GM21423 (cell line): ENCODE data around the gene ABI3BP.

Source experiments
- ATAC-seq: cut with Tn5 transposase; IDR thresholded peaks from one replicate; pipeline ENCODE4 v1.9.1; 2021; ENCODE audit warnings: mild to moderate bottlenecking, moderate library complexity; ENCODE audit not compliant: unreplicated experiment

The ABI3BP gene

DNA sequence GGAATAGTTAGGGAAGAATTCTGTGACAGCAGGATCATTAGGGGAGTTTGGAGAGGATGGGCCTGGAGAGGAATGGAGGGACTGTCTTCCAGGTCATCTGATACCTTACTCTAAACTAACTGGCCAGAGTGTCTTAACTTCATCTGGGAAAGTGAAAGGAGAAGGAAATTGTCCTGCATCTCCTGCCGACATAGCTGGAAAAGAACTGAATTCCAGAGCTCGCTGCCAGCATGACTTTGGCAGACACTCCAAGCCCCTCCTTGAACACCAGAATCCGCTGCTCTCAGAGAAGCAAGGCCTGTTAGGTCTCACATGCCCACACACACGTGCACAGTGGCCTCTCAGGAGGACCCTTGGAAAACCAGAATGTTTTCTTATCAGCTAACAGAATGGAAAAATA, 10.5 kb downstream of the ABI3BP start:
- no peak for ATAC-seq

GRCh38 chr3:100981164-100981911, 11.9 kb downstream of the ABI3BP start:
- ATAC-seq: no peak

DNA sequence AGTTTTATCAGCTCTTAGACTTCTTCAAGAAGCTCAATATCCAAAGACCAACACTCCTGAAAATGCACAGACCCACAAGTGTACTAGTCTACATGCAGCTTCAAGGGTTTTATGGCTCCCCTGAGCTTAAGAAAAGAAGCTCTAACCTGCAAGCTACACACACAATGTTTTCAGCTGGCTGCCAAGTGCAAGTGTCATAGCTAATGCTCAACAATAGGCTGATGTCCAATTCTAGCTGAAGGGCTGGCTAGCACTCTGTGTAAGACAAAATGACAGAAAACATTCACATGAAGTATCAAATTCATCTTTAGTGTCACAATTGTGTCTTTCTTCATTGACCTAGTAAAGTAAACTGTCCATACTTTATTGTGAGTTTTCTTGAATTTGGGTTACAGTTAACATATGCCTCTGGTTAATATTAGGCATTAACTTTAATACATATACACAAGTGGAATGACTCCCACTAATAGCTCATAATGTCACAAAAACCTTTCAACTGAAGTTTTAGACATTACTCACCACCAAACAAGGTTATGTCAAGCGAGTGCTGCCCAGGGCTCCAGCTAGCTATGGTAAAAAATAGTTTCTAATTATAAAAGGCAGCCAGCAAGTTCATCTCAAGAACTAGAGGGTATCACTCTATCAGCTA, 15.1 kb downstream of the ABI3BP start:
- no peak for ATAC-seq

- ATAC-seq: no peak
Measured at GRCh38 chr3:100976611-100977010, 16.6 kb downstream of the ABI3BP start.

DNA sequence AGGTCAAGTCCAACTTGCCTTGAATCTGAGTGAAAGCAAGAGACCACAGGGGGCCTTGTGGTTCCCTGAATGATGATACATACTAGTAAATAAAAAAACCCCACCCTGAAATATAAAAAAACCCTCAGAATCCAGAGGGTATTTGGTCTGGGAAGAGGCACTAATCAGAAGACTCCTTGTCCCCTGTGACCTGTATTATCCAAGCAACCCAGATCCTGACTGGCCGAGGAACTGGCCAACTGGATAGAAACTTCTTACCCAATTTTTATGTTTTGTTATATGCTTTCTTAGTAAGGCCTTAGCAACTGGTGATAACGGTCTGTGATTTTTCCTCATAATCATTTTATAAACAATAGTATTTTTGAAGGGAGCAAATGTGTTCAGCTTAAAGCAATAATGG, 17.5 kb downstream of the ABI3BP start:
- no peak for ATAC-seq

GRCh38 chr3:100973594-100973993, 19.6 kb downstream of the ABI3BP start:
- no peak for ATAC-seq

DNA sequence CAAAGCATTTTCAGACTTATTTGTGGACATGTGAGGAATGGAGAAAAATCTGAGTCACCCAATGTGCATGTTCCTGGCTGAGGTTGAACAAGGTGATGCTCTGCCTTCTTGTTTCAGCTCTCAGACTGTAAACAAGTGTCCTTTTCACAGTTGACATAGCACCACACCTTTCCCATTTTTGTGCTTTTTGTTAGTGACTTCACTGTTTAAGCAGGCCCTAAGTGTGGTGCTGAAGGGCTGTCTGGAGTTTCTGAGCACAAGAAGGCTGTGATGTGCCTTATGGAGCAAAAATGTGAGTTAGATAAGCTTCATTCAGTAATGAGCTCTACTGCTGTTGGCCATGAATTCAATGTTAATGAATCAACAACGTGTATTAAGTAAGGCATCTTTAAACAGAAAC, 20.4 kb downstream of the ABI3BP start:
- ATAC-seq: no peak

DNA sequence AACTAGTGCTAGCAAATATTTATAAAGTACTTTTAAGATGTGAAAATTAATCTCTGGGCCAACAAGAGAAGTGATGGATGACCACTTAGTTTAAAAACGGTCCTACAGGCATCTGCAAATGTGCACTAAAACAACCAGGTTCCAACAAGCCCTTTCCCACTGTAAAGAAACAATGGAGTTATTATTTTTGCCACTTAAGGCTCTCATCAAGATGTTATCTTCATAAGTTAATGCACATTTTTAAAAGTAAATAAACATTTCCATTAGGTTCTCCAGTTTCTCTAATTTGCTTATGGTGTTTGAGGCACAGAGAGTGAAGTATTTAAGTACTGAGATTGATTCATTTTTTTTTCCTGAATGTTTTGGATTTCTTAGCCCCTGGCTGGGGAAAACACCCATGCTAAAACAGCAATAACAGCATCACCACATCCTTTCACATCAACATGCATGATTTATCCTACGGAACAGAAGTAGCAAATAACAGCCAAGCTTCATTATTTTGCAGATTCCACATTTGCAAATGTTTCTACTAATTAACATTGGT, 20.8 kb downstream of the ABI3BP start:
- ATAC-seq: no peak

DNA sequence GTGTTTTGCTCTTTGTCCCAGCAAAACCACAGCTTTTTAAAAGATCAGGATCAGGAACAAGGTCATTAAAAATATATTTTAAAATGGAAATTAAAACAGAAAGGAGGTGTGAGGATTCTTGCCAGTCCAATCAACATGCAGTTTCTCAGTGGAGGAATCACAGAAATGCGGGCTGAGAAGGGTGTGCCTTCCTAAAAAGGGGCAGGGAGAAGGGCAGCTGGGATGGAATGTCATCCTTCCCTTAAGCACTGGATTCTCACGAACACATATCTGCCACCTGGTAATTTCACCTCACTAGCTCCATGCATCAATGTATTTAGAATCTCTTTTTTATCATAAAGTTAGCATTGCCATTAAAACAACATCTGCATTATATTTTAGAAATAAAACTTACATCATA, 21.4 kb downstream of the ABI3BP start:
- no peak for ATAC-seq

- no peak for ATAC-seq
Measured at GRCh38 chr3:100970477-100970990, 22.7 kb downstream of the ABI3BP start.

DNA sequence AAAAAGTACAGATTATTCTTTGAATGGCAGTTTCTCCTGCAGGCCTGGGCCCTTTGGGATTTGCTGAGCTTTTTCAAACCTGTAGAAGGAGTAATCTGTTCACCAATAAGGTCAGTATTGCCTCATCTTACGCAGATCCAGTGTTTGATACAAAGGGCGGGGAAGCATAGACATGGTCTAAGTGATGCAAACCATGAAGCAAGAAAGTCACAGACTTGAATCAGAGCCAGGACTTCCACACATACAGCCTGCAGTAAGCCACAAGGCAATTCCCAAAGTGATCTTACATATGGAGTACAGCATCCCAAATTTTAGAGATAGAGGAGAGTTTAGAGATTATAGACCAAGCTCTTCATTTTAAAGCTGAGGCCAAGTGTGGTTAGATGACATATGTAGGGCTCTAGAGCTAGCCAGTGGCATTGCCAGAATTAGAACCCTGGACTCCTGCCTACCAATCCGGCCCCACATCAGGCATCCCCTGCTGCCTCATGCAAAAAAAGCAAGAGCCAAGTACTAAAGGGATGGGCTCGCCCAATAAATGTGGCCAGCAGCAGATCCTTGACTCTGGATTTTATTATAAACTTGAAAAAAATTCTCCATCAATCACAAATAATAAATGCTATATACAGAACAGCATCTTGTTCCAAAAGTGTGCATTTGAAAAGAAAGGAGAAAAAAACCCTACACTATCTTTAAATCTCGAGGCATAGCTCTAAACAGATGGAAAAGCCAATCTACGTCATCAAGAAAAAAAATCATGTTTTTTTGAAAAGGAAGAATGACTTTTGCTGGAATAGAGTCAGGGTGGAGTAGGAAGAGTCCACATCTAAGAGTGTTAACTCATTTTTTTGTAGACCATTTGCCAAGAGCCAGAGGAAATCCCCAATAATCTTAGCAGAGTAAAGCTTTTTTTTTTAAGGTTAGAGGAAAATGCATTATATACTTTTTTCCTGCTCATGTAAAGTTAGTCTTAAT, 24.0 kb downstream of the ABI3BP start:
- no peak for ATAC-seq

- ATAC-seq: no peak
Measured at GRCh38 chr3:100966807-100967206, 26.4 kb downstream of the ABI3BP start.

- no peak for ATAC-seq
Measured at GRCh38 chr3:100966049-100966491, 27.2 kb downstream of the ABI3BP start.

DNA sequence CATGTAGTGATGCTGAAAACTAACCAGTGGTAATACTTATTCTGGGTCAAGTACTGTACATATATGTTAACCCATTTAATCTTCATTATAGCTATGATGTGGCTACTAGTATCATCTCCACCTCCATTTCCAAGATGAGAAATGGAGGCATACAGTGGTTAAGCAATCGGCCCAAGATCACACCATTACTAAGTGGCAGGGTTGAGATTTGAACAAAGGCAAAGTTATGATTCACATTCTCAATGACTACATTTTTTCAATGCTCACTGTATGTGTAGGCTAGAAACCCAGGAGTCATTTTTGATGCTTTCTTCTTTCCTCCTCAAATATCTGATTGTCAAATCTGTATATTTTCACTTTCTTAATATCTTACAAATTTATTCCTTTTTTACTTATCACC, 30.2 kb downstream of the ABI3BP start:
- ATAC-seq: no peak

GRCh38 chr3:100957261-100957986, 35.8 kb downstream of the ABI3BP start:
- ATAC-seq: no peak

- no peak for ATAC-seq
Measured at GRCh38 chr3:100956276-100956675, 36.9 kb downstream of the ABI3BP start.

DNA sequence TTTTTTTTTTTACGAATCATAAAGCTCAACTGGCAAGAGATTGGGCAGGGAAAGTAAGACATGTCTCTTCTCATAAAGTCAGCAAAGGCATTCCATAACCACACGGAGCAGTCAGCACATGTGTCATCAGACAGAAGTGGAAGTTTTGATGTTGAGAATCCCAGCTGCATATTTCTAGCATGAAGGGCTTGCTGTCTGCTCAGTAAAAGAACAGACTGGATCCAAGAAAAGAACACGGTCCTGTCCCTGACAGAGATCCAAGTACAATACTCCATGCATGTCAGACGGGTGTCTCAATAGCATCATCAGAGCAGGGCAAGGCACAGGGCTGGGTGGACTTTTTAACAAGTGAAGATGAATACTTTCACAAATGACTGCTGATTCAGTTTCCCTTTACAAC, 38.2 kb downstream of the ABI3BP start:
- no peak for ATAC-seq

- ATAC-seq: no peak
Measured at GRCh38 chr3:100954199-100954935, 38.9 kb downstream of the ABI3BP start.

GRCh38 chr3:100953103-100953502, 40.1 kb downstream of the ABI3BP start:
- no peak for ATAC-seq

DNA sequence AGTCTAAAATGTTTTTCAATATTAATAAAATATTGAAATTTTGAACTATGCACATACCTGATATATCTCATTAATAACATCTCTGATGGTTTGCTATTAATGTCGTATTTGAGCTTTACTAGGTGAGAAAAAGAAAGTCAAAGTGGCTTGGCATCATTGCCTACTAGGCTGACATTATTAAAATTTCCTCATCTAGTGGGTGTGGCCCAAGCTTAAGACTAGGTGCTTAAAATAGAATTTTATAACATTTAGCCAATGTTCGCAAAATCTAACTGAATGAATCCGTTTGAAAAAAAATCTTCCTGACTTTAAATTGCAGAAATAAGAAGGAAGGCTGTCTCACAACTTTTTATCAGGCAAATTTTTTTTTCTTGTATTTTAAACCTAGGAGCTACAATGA, 46.1 kb downstream of the ABI3BP start:
- ATAC-seq: no peak
